ENCODE measurements around the gene NME7.
"Not testable (repeated sequence)": the region's sequence is repeated elsewhere in the genome, so short reads cannot be mapped to it uniquely, and the experiment has no call there.

Gene NME7

GRCh38 chr1:169339773-169340172, 27.8 kb downstream of the NME7 start:
- Mint-ChIP-seq H3K27ac (no peak overlapping the region), H3K4me3 (no peak overlapping the region), H3K9me3 (peaks cover 10% of the 10 kb centered on the region), H3K36me3 (ENCODE audit: low read depth) (peaks cover 33% of the 10 kb centered on the region), H3K27me3 (ENCODE audit: low read depth) (no peaks in the 10 kb centered on the region), H3K4me1 (no peaks in the 10 kb centered on the region)
- no peak for TF ChIP-seq CTCF (IDR thresholded peaks at IDR 0.05; ENCODE audit: unreplicated experiment in 3 of 3)

- Mint-ChIP-seq H3K27ac (peak overlapping the region; percentile 0 to 53 (median 35)), H3K4me3 (no peak overlapping the region), H3K4me1 (no peaks in the 10 kb centered on the region), H3K27me3 (ENCODE audit: low read depth) (no peaks in the 10 kb centered on the region), H3K9me3 (peaks cover 19% of the 10 kb centered on the region), H3K36me3 (ENCODE audit: low read depth) (peaks cover 43% of the 10 kb centered on the region)
- no peak for TF ChIP-seq CTCF (IDR thresholded peaks at IDR 0.05; ENCODE audit: unreplicated experiment in 3 of 3)
Measured at GRCh38 chr1:169338617-169339016, 29.0 kb downstream of the NME7 start.

- H3K4me3 Mint-ChIP-seq; H3K4me1 Mint-ChIP-seq; H3K27me3 Mint-ChIP-seq (ENCODE audit: low read depth): not testable (repeated sequence)
- peaks cover 27% of the 10 kb centered on the region for H3K9me3 Mint-ChIP-seq
- peaks cover 53% of the 10 kb centered on the region for H3K36me3 Mint-ChIP-seq (ENCODE audit: low read depth)
- H3K27ac Mint-ChIP-seq, result peak overlapping the region; percentile 34 to 59 (median 46)
Measured at GRCh38 chr1:169336947-169337715, 30.5 kb downstream of the NME7 start.

- H3K27me3 Mint-ChIP-seq (ENCODE audit: low read depth); H3K4me1 Mint-ChIP-seq; H3K27ac Mint-ChIP-seq; H3K4me3 Mint-ChIP-seq: not testable (repeated sequence)
- peaks cover 54% of the 10 kb centered on the region for H3K36me3 Mint-ChIP-seq (ENCODE audit: low read depth)
- peaks cover 36% of the 10 kb centered on the region for H3K9me3 Mint-ChIP-seq
Measured at GRCh38 chr1:169334727-169335126, 32.9 kb downstream of the NME7 start.

GRCh38 chr1:169330927-169331326, 36.7 kb downstream of the NME7 start:
- Mint-ChIP-seq H3K4me3 (no peak overlapping the region), H3K27me3 (ENCODE audit: low read depth) (no peaks in the 10 kb centered on the region), H3K27ac (no peak overlapping the region), H3K9me3 (peaks cover 45% of the 10 kb centered on the region), H3K36me3 (ENCODE audit: low read depth) (peaks cover 44% of the 10 kb centered on the region), H3K4me1 (no peaks in the 10 kb centered on the region)
- TF ChIP-seq CTCF (IDR thresholded peaks at IDR 0.05; ENCODE audit: unreplicated experiment in 3 of 3), result no peak

- Mint-ChIP-seq H3K36me3 (ENCODE audit: low read depth) (peaks cover 30% of the 10 kb centered on the region), H3K4me1 (no peaks in the 10 kb centered on the region), H3K9me3 (peaks cover 40% of the 10 kb centered on the region), H3K27me3 (ENCODE audit: low read depth) (no peaks in the 10 kb centered on the region), H3K27ac (no peak overlapping the region), H3K4me3 (no peak overlapping the region)
- no peak for TF ChIP-seq CTCF (IDR thresholded peaks at IDR 0.05; ENCODE audit: unreplicated experiment in 3 of 3)
Measured at GRCh38 chr1:169329383-169329782, 38.2 kb downstream of the NME7 start.

GRCh38 chr1:169327875-169328274, 39.7 kb downstream of the NME7 start:
- H3K27ac Mint-ChIP-seq, result no peak overlapping the region
- no peak overlapping the region for H3K4me3 Mint-ChIP-seq
- no peaks in the 10 kb centered on the region for H3K4me1 Mint-ChIP-seq
- peaks cover 20% of the 10 kb centered on the region for H3K36me3 Mint-ChIP-seq (ENCODE audit: low read depth)
- H3K9me3 Mint-ChIP-seq, result peaks cover 30% of the 10 kb centered on the region
- H3K27me3 Mint-ChIP-seq (ENCODE audit: low read depth), result no peaks in the 10 kb centered on the region
- no peak for TF ChIP-seq CTCF (IDR thresholded peaks at IDR 0.05; ENCODE audit: unreplicated experiment in 3 of 3)
